Omental fat pad (tissue), 4 donors: ENCODE data around the gene LOXL4. TPM values are rescaled to one million over a fixed set of nuclear protein-coding genes. Genes with fewer than 3 reads are reported as not detected.

Experiments used
- ATAC-seq: fragments of 150-250 bp; one replicate; pipeline ENCODE4 v1.9.1; 2016; ENCODE audit warnings: mild to moderate bottlenecking, moderate library complexity; ENCODE audit not compliant: low FRiP score
- DNase-seq: peaks from one replicate; pipeline ENCODE4 v3.0.0-alpha.2; 2019; ENCODE audit warnings: low spot score
- total RNA-seq, 4 donors: library from RNA; depleted of rRNA; stranded (reverse); fragments of >200 nt; gene quantifications; one replicate each; pipeline ENCODE4 v1.1.0, GENCODE V29; 2016
- TF ChIP-seq, protein P1 (sequence below), 3 donors: fragments of 450-650 bp; IDR thresholded peaks; one replicate each; pipeline ENCODE4 v1.5.1; 2016 to 2017; ENCODE audit warnings: antibody characterized with exemption in 3 of 3, mild to moderate bottlenecking in 3 of 3, moderate library complexity in 2 of 3

LOXL4 gene
- total RNA-seq, 4 donors from 2014 or later: 3.3 to 13.0 (median 7.0) TPM

DNA sequence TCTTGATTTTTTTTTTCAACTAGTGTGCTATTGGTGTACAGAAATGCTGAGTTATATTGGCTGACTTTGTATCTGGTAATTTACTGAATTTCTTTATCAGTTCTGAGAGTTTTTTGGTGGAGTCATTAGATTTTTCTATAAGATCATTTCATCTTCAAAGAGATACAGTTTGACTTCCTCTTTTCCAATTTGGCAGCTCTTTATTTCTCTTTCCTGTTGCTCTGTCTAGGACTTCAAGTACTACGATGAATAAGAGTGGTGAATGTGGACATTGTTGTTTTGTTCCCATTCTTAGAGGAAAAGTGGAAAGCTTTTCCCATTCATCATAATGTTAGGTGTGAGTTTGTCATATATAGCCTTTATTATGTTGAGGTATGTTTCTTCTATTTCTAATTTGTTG is 50.2 kb downstream of the LOXL4 start:
- ATAC-seq (no peak), DNase-seq (no peak)
- TF ChIP-seq, protein P1, sequence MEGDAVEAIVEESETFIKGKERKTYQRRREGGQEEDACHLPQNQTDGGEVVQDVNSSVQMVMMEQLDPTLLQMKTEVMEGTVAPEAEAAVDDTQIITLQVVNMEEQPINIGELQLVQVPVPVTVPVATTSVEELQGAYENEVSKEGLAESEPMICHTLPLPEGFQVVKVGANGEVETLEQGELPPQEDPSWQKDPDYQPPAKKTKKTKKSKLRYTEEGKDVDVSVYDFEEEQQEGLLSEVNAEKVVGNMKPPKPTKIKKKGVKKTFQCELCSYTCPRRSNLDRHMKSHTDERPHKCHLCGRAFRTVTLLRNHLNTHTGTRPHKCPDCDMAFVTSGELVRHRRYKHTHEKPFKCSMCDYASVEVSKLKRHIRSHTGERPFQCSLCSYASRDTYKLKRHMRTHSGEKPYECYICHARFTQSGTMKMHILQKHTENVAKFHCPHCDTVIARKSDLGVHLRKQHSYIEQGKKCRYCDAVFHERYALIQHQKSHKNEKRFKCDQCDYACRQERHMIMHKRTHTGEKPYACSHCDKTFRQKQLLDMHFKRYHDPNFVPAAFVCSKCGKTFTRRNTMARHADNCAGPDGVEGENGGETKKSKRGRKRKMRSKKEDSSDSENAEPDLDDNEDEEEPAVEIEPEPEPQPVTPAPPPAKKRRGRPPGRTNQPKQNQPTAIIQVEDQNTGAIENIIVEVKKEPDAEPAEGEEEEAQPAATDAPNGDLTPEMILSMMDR (IDR thresholded peaks at IDR 0.05): no peak

DNA sequence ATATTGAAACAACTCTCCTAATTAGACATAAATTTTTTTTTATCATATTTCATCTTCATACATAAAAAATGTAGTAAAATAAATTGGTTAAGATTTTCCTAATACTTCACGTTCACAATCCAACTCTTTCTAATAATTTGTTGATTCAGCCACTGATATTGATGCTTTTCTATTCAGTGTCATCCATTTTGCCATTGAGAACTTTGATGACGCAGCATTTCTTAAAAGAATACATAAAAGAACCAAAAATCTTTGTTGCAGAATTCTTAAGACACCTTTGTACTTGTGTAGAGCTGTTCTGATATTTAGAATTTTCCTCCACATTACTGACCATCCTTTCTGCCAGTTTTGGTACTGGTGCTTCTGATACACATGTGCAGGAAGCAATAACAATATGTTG is 52.6 kb downstream of the LOXL4 start:
- TF ChIP-seq, protein P1 (IDR thresholded peaks at IDR 0.05): no peak
- no peak for DNase-seq
- ATAC-seq: no peak

DNA sequence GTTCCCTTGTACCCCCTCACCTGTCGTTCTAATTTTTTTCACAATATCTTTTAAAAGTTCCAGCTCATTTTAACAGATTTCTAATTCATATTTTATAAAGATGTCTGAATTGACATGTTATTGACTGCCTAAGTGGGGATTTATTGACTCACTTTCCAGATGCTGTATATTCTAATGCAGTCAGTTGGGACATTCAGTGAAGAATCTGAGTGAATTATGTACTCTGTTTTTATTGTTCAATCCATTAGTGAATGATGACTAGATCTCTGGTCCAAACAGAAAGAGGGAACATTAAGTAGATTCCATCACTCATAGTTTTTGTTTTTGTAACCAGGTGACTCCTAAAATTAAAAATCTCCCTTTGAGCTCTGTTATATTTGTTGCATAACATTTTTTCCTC is 54.3 kb downstream of the LOXL4 start:
- DNase-seq: no peak
- TF ChIP-seq, protein P1 (IDR thresholded peaks at IDR 0.05): no peak
- ATAC-seq: no peak

DNA sequence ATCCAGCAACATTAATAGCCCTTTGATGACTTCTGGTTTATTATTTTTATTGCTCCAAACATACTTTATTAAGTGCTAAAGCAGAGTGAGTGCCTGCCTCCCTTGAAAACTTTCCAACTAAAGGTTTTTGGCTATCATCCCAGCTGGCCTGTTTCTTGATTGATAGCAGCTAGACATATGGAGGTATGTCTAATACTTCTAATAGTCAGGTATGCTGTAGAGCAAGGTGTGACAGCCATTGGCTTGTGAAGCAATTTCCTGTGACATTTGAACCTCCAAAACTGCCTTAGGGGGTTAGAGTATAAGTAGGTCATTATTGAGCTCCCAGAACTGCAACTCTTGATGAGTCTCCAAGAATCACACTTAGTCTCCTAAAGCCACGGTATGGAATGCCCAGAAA is 55.8 kb downstream of the LOXL4 start:
- TF ChIP-seq, protein P1 (IDR thresholded peaks at IDR 0.05): no peak
- DNase-seq: no peak
- ATAC-seq: no peak

DNA sequence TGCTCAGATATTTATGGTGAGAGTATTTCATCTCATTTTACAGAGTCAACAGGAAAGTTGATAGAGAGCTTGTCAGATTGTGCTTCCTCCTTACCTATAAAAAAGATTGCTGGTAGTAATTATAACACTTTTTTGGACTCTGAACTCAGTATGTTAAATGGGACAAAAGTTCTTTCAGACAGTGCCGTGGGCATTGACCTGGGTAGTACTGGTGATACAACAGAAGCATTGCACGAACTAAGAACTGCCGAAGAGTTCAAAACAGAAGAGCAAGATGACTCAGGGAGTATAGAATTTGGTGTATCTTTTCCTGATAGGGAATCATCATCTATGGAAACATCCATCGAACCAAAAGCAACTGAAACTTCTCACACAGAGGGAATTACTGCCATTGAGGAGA is 58.6 kb downstream of the LOXL4 start:
- DNase-seq: no peak
- TF ChIP-seq, protein P1 (IDR thresholded peaks at IDR 0.05): no peak
- ATAC-seq: no peak

DNA sequence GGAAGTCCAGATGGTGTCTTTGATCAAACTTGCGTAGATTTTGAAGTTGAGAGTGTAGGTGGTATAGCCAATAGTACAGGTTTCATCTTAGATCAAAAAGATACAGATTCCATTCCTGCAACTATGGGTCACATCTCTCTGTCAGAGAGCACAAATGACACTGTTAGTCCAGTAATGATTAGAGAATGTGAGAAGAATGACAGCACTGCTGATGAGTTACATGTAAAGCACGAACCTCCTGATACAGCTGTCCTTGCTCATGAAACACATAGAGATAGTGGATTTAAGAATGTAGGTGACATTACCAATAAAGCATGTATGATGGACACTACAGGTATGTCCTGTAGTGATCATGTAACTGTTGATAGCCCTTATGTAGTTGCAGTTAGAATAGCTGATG is 59.1 kb downstream of the LOXL4 start:
- no peak for DNase-seq
- no peak for ATAC-seq
- TF ChIP-seq, protein P1 (IDR thresholded peaks at IDR 0.05): no peak

DNA sequence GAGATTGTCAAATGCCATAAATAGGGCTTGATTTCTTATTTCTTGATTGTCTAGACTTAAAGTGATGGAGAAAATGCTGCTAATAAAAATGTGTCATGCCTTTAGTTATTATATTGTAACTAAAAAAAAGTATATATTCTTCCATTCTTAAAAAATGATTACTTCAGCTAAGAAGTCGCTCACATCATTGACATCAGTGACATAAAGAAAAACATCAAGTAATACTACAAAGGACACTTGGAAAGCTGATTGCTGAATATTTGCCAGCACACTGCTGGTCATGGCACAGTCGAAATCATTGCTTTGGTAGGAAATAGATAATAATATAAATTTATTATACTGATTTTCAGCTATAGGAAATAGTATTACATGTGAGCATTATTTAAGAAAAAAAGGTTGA is 62.6 kb downstream of the LOXL4 start:
- no peak for ATAC-seq
- TF ChIP-seq, protein P1 (IDR thresholded peaks at IDR 0.05): no peak
- no peak for DNase-seq
